AG09309 (cell line): ENCODE data around the gene TDG.

ENCODE experiments used
- DNase-seq: peaks from one replicate; pipeline ENCODE4 v3.0.0-alpha.2; 2010; ENCODE audit warnings: low read depth
- H3K4me3 ChIP-seq: 2 replicates; pipeline ENCODE4 v1.5.1; 2011; ENCODE audit warnings: mild to moderate bottlenecking, low read depth, low read length, moderate library complexity; ENCODE audit not compliant: control insufficient read depth
- CTCF ChIP-seq: IDR thresholded peaks from 2 replicates; pipeline ENCODE4 v1.5.1; 2011; ENCODE audit warnings: mild to moderate bottlenecking, low read depth, low read length, inconsistent platforms; ENCODE audit not compliant: insufficient read depth, control insufficient read depth; ENCODE audit errors: missing control alignments

The TDG gene

GRCh38 chr12:103948746-103949406 lies 16.8 kb upstream of the TDG start:
- TF ChIP-seq CTCF: no peak
- no peak overlapping the region for H3K4me3 ChIP-seq
- DNase-seq: no peak

DNA sequence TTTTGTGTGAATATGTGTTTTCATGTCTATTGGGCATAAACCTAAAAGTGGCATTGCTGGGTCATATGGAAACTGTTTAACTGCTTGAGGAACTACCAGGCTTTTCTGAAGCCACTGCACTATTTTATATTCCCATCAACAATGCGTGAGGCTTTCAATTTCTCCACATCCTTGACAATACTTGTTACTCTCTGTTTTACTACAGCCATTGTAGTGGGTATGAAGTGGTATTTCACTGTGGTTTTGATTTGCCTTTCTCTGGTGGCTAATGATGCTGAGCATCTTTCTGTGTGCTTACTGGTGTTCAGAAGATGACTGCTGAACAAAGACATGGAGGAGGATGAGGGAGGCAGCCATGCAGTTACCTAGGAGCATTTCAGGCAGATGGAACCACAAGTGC lies 13.2 kb upstream of the TDG start:
- no peak overlapping the region for H3K4me3 ChIP-seq
- DNase-seq: no peak
- no peak for TF ChIP-seq CTCF

DNA sequence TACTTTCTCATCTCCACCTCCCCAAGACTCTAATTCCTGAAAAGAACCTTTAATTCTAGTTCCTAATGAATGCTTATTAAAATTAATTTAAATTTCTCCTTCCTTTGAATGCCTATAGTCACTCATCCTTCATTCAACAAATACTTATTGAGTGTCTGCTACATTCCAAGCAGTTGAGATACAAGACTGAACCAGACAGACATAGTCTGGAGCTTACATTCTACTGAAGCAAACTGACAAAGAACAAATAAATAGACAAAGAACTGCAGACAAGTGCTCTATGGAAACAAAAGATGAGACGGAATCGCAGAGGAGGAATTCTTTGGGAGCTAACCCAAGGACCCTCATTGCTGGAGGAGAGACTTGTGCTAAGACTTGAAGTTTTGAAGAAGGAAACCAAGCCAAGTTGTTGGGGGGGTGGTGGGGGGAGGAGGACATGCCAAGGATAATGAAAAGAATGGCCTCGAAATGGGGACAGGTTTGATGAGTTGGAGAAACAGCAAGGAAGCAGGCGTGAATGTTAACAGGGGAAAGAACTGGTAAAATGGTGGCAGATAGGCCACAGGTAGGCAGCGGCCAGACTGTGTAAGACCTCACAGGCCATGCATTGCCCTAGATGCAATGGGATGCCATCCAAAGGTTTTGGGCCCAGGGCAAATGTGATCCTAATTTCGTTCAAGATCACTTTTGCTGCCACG lies 9.7 kb upstream of the TDG start:
- no peak for DNase-seq
- H3K4me3 ChIP-seq: peak overlapping the region; percentile 96
- no peak for TF ChIP-seq CTCF

GRCh38 chr12:103956509-103957027 lies 9.1 kb upstream of the TDG start:
- H3K4me3 ChIP-seq: peak overlapping the region; percentile 96
- no peak for TF ChIP-seq CTCF
- no peak for DNase-seq

GRCh38 chr12:103957865-103958388 lies 7.7 kb upstream of the TDG start:
- H3K4me3 ChIP-seq: no peak overlapping the region; the same call in 1 of the 2 replicates
- TF ChIP-seq CTCF: no peak
- no peak for DNase-seq

DNA sequence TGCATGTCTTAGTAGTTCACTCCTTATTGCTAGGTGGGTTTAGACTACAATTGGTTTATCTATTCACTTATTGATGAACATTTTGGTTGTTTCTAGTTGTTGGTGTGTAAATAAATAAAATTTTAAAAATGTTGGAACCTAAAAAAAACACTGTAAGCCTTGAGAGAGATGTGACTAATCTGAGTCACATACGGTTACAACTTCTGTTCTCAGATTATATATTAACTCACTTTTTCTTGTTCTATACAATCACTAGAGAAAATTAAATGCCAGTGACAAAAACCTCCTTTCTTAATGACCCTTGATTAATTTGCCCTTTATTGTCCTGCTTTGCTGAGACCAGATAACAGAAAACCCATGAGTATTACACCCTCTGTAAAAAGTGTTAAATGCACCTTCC lies 7.1 kb upstream of the TDG start:
- no peak for DNase-seq
- H3K4me3 ChIP-seq: no peak overlapping the region
- TF ChIP-seq CTCF: no peak
